Astrocyte (in vitro differentiated cells and primary cell): ENCODE data around the gene MMP27.

Experiments used
- CTCF ChIP-seq: IDR thresholded peaks from 2 replicates; pipeline ENCODE4 v1.5.1; 2011; ENCODE audit warnings: low read depth, mild to moderate bottlenecking, inconsistent platforms, low read length, moderate library complexity; ENCODE audit not compliant: insufficient read depth
- EZH2 ChIP-seq: IDR thresholded peaks from 2 replicates; pipeline ENCODE4 v1.6.1; 2012; ENCODE audit warnings: mild to moderate bottlenecking, low read length, inconsistent platforms; ENCODE audit not compliant: insufficient read depth

GRCh38 chr11:102654761-102655160, 50.8 kb downstream of the MMP27 start:
- TF ChIP-seq CTCF (no peak), EZH2 (no peak)
